ENCODE data around the gene TNF. TPM values are rescaled to one million over a fixed set of nuclear protein-coding genes. Genes with fewer than 3 reads are reported as not detected.

The TNF gene
- total RNA-seq, 2 donors from 2014 or later = 0.66 to 1.3 TPM

GRCh38 chr6:31532644-31533454, 42.5 kb upstream of the TNF start:
- no peaks in the 10 kb centered on the region for H3K27me3 ChIP-seq
- WGBS, 2 donors = 37 to 47% methylated on average over 8 to 9 of the region's 9 CpGs
- H3K36me3 ChIP-seq (replicated peaks in 1 of 2; ENCODE audit: insufficient read depth in 1 of 2, low read depth in 2 of 2) = peaks cover 38 to 52% of the 10 kb centered on the region in 2 donors
- H3K4me3 ChIP-seq = no peak overlapping the region
- DNase-seq = no peak
- TF ChIP-seq POLR2A (IDR thresholded peaks at IDR 0.05) = no peak
- TF ChIP-seq CTCF (IDR thresholded peaks at IDR 0.05) = no peak
- H3K4me1 ChIP-seq = peaks cover 11% of the 10 kb centered on the region
- H3K9me3 ChIP-seq = no peaks in the 10 kb centered on the region
- H3K27ac ChIP-seq = no peak overlapping the region
- ATAC-seq = no peak
- intact Hi-C loops (cut with DNase I) = no loop called here

- 93 to 100% methylated on average over 1 of the region's 1 CpG for WGBS, 2 donors
- H3K27ac ChIP-seq = no peak overlapping the region
- TF ChIP-seq POLR2A (IDR thresholded peaks at IDR 0.05) = no peak
- TF ChIP-seq CTCF (IDR thresholded peaks at IDR 0.05) = no peak
- intact Hi-C loops (cut with DNase I) = no loop called here
- no peak overlapping the region for H3K4me3 ChIP-seq
- H3K36me3 ChIP-seq (replicated peaks in 1 of 2; ENCODE audit: insufficient read depth in 1 of 2, low read depth in 2 of 2) = peaks cover 38 to 56% of the 10 kb centered on the region in 2 donors
- no peak for ATAC-seq
- no peaks in the 10 kb centered on the region for H3K9me3 ChIP-seq
- DNase-seq = no peak
- H3K4me1 ChIP-seq = peaks cover 16% of the 10 kb centered on the region
- no peaks in the 10 kb centered on the region for H3K27me3 ChIP-seq
These were observed 41.9 kb upstream of the TNF start for GRCh38 chr6:31533455-31533841.

GRCh38 chr6:31534011-31534410, 41.4 kb upstream of the TNF start:
- Histone ChIP-seq H3K36me3 (replicated peaks in 1 of 2; ENCODE audit: insufficient read depth in 1 of 2, low read depth in 2 of 2) (peaks cover 38 to 58% of the 10 kb centered on the region in 2 donors), H3K27ac (no peak overlapping the region), H3K4me3 (no peak overlapping the region), H3K27me3 (no peaks in the 10 kb centered on the region), H3K9me3 (no peaks in the 10 kb centered on the region), H3K4me1 (peaks cover 20% of the 10 kb centered on the region)
- 90 to 94% methylated on average over 6 of the region's 6 CpGs for WGBS, 2 donors
- TF ChIP-seq CTCF (IDR thresholded peaks at IDR 0.05) = no peak
- no peak for TF ChIP-seq POLR2A (IDR thresholded peaks at IDR 0.05)
- DNase-seq (no peak), ATAC-seq (no peak)
- intact Hi-C loops (cut with DNase I) = no loop called here

- Histone ChIP-seq H3K4me3 (no peak overlapping the region), H3K36me3 (replicated peaks in 1 of 2; ENCODE audit: insufficient read depth in 1 of 2, low read depth in 2 of 2) (peaks cover 38 to 58% of the 10 kb centered on the region in 2 donors), H3K27me3 (no peaks in the 10 kb centered on the region), H3K9me3 (no peaks in the 10 kb centered on the region), H3K4me1 (peaks cover 20% of the 10 kb centered on the region), H3K27ac (no peak overlapping the region)
- TF ChIP-seq CTCF (IDR thresholded peaks at IDR 0.05) (no peak), POLR2A (IDR thresholded peaks at IDR 0.05) (no peak)
- ATAC-seq (no peak), DNase-seq (no peak)
- WGBS, 2 donors = 87% methylated on average over 20 to 24 of the region's 24 CpGs
- intact Hi-C loops (cut with DNase I) = no loop called here
These were observed 40.8 kb upstream of the TNF start for GRCh38 chr6:31534521-31535040.
